GDM1 (cell line): ENCODE measurements around the gene G3BP2.

Experiments used
- DNase-seq: peaks from one replicate; lab custom pipeline; 2025; lab: John Stamatoyannopoulos, UW

The G3BP2 gene

DNA sequence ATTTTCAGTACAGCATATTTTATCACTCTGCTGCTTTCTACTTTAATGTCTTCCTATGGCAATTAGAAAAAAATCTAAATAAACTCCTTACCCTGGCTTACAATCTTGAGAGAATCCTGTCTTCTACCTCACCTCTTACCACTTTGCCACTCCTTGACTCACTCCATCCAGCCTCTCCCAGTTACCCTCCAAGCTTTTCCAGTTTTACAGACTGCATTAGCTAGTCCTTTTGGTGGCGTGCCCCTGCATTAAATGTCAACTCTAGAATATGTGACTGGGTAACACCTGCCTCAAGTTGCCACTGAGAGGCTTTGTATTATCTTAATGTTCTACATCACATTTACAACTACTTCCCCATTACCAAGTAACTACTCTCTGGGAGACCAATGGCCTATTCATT, 35.4 kb downstream of the G3BP2 start:
- no peak for DNase-seq

DNA sequence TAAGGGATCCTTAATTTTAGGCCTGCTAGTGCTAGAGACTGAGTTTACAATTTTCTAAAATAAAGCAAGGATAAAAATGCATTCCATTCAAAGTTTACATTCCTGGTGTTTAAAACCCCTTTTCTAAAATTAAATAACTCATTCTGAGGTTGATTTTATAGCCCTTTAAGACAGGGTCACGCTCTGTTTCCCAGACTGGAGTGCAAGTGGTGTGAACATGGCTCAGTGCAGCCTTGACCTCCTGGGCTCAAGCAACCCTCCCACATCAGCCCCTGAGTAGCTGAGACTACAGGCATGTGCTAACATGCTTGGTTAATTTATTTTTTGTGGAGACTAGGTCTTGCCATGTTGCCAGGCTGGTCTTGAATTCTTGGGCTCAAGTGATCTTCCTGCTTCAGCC, 36.0 kb downstream of the G3BP2 start:
- DNase-seq: no peak

DNA sequence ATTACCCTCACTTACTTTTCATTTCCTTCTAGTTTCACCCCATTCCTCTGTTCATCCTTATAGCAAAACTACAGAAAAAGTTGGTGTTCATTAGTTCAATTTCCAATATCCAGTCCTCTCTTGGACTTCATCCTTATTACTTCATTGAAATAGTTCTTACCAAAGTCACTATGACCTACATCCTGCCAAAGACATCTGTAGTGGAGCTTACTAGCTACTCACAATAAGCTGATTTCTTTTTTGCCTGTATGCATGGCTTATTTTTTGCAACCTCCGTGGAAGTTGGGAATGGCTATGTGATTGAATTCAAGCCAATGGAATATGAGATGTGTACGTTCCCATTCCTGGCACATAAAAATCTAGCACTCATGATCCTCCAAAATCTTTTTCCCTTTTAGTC, 38.3 kb downstream of the G3BP2 start:
- no peak for DNase-seq

DNA sequence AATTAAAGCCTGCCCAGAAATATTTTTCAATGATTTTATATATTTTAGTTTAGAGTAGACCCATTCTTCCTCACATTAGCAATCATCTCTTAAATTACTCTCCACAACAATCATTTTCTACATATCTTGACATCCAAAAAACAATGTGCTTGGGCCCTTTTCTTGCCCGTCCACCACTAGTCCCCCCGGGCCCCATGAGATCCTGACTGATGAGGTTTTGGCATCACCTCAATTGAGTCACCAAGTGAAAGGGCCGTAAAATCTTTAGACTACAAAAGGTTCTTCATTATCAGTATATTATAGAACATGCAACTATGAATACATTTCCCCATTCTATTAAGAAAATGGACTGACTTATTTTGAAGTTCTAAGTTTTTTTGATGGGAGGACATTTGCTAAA, 38.9 kb downstream of the G3BP2 start:
- no peak for DNase-seq

DNA sequence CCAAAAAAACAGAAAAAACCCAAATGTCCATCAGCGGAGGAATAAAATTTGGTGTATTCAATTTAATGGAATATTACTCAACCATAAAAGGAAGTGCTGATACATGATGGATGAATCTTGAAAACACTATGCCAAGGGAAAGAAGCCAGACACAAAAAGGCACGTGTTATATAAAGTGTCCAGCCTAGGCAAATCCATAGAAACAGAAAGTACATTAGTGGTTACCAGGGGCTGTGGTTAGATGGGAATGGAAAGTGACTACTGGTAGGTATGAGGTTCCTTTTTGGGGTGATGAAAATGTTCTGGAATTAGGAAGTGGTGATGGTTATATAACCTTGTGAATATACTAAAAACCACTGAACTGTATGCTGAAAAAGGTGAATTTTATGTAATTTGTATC, 39.4 kb downstream of the G3BP2 start:
- DNase-seq: no peak

DNA sequence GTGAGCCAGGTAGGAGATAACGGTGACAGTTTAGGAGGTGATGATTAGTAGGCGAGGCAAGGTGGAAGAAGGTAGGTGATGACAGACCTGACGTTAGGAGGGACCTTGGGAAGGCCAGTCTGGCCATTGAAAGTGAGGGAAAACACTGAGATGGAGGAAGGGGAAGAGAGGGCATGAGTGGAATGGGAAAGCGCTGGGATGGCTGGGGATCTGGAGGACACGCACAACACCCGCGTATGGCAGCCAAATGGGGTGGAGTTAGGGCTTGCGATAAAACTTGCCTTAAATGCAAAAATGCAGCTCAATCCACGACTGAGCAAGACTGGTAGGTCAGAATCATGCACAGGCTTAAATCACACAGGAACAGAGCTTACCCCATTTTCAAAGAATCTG, 42.3 kb downstream of the G3BP2 start:
- DNase-seq: no peak

DNA sequence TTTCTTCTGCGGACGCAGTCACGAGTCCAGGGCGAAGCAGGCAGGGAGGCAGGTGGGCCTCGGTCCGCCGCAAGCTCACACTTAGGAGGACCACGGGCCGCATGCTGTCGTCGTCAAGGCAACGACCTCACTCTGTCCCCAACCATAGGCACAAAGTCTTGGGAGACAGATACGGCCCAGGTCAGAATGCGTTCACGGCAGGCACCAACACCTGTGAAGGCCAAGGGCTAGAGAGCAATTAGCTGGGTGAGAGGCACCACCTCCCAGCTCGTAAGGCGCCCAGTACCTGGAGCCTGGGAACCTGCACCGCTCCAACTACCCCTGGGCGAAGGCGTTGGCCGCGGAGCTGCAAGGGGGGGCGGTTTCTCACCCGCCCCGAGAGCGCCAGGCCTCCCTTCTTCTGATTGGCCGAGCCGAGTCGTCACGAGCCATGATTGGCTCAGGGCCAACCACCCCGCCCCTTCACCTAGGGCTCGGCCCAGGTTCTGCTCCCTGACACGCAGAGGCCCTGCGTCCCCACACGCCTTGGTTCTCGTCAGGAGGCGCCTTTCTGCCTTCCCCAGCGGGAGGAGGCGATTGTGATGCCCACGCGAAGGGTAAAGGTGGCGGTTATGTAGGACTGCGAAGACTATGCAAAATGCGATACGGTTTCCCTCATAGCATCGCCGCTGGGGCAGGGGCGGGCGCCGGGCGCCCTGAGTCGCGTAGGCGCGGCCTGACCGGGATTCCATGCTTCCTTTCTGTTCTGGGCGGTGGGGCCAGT, 42.9 kb downstream of the G3BP2 start, which contains the start of gene CDKL2:
CDKL2 (minus strand) TSS at position 355 of the 763 bp plus-strand sequence. CDS start 4,540 bp downstream, outside the sequence.
- DNase-seq: no peak

DNA sequence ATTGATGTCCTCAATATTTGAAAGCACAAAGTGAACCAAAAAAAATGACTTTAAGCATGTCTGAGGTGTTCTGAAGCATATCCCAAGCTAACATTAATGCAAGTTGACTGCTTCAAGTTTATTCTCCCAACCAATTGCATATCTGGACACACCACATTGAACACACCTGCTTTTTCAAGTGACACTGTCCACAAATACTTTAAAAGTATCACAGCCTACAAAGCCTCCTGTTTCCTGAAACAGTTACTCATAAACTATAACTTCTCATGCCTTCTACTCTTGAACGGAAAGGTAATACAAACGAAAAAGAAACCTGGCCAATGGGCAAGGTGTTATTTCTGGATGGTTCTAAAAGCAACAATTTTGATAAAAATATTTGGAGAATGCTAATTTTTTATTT, 44.0 kb downstream of the G3BP2 start:
- DNase-seq: no peak

DNA sequence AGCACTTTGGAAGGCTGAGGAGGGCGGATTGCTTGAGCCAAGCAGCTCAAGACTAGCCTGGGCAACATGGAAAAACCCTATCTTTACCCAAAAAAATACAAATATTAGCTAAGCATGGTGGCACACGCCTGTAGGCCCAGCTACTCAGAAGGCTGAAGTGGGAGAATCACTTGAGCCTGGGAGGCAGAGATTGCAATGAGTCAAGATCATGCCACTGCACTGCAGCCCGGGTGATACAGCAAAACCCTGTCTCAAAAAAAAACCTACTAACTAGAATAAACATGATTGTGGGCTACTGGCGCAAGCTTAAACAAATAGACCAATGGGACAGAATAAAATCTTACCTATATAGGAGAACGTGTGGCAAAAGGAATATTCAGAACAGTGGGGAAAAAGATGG, 50.2 kb downstream of the G3BP2 start:
- DNase-seq: no peak

DNA sequence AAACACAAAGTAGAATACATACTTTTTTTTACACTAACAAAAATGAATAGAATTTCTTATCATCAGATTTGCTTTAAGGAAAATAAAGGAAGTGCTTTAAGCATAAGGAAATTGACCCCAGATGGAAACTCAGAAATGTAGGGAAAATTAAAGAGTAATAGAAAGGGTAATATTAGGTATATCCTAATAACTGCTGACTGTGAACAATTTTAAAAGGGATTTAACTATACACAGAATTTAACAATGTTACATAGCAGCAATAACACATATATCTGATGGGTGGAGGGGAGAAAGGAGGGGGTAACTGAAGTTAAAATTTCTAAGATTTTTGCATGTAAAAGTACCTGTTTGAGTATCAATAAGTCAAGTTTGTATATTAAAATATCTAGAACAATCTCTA, 51.5 kb downstream of the G3BP2 start:
- no peak for DNase-seq

DNA sequence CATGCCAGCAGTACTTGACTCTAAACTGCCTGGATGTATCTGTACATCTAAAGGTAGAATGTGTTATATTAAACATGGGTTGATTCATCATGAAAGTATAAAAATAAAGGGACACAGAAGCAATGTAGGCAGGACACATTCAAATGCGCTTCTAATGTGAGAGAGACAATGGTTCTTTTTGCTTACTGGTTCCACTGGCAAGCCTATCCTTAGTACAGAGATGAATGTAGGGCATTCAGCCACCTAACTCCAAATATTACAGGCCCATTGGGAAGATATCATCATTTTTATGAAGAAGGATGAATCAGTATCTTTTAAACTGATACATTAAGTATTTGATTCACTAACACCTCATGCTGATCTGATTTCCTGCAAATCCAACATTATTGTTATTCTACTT, 60.9 kb downstream of the G3BP2 start:
- no peak for DNase-seq

DNA sequence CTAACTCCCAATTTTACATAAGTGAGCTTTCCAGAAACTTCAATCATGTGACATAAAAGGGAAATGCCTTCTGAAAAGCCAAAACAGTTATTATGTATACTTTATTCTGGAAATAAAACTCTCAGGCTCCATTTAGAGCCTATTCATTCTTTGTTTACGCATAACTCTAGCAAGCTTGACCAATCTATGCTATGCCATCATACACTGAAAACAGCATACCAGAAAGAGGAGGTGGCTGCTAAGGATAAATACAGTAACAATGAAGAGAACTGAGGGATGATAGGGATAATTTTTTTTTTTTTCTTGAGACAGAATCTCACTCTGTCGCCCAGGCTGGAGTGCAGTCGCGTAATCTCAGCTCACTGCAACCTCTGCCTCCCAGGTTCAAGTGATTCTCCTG, 67.3 kb downstream of the G3BP2 start:
- DNase-seq: no peak

DNA sequence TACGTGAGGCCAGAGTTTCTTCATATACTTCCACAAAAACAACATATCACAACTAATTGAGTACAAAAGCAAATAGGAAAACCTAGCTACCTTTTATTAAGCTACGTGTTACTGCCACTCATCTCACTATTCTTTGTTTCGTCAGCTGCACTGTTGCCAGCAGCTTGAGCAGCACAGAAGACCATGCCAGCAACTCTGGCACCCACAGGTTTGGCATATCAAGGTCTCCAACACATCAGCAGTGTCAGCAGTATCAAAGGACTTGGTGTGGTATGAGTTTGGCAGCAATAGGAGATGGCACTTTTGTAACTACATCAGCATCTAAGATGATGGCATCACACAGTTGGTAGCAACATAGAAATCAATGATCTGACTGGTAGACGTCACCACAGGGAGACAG, 73.6 kb downstream of the G3BP2 start:
- DNase-seq: no peak

DNA sequence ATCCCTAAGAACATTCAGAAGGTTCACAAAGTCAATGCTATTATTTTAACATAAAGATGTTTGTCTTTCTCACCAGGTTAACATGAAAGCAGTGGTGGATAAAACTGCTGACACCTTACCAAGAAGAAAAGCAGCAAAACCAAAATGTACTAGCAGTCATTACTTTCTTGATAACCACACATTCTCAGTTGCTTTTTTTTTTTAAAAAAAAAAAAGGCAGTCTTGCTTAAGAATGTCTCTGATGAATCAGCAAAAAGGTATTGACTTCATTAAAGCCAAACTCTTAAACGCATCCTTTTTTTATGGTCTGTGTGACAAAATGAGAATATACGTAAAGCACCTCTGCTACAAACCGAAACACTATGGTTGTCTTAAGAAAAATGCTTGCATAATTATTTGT, 74.8 kb downstream of the G3BP2 start:
- DNase-seq: no peak

DNA sequence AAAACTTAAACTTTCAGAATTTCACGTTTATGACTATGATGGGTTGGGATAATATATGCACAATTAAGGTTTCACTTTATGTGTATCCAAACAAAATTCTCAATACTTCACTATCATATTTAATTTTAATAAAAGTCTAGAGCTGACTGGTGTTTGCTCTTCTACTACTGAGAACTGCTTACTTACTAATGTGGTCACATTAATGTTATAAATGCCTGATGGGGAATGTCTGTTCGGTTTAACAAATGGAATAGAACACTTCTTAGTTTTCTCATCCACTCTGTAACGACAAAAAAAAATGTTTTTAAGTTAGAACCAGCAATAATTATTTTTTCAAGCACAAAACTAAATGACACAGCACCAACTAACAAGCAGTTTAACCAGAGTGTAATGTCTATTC, 77.2 kb downstream of the G3BP2 start:
- no peak for DNase-seq

DNA sequence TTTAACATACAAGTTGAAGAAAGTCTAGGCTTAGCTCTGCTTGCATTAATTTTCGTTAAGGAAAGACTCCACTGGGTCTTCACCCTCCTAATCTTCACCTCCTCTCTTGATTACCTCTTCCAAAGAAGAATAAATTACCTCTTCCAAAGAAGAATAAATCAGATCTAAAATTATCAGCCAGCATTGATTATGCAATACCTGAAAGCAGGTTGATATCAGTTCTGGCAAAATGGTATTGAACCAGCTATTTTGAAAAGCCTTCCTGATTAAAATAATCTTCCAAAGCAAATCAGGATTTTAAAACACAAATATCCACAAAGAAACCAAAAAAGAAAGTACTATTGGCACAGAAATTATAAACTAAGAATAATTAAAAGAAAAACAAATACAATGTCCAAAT, 79.8 kb downstream of the G3BP2 start:
- no peak for DNase-seq
